Measurements from ENCODE around the gene NSD2. TPM values are rescaled to one million over a fixed set of nuclear protein-coding genes. Genes with fewer than 3 reads are reported as not detected.
"Not testable (repeated sequence)": the region's sequence is repeated elsewhere in the genome, so short reads cannot be mapped to it uniquely, and the experiment has no call there.

Gene NSD2
- total RNA-seq, 1 experiment from 2014 or later: 109 TPM

DNA sequence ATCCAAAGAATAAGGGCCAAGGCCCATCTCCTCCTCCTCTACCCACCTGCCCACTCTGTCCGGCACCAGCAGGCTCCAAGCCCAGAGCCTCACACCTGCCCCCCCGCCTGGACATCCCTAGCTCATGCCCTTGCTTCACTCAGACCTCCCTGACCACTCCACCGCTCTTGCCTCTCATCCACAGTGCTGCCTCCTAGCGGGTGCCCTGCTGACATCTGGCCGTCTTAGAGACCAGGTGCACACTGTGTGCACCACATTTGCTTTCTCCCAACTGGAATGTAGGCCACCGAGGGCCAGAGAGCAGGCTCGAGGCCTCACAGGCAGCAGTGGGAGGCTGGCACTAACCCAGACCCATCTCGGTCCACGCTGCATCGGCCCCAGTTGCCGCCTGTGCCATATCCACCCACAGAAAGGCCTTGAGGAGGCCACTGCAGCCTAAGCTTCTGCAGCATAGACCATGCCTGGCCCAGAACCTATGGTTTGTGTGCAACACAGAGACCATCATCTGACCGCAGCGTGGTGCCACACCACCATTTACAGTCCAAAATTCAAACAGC, 28.8 kb upstream of the NSD2 start:
- ChIA-PET POLR2A (no interaction called here), CTCF (interaction anchor here (0.6 to 0.7 kb wide), 2 partner anchors 69 to 101 kb away, joined by 3 read pairs; no protein-coding TSS in a partner anchor)
- Mint-ChIP-seq H3K27me3 (ENCODE audit: insufficient read depth, unreplicated experiment) (no peaks in the 10 kb centered on the region), H3K9me3 (ENCODE audit: unreplicated experiment) (no peaks in the 10 kb centered on the region), H3K4me3 (ENCODE audit: unreplicated experiment) (no peak overlapping the region), H3K36me3 (ENCODE audit: insufficient read depth, unreplicated experiment) (peaks cover 86% of the 10 kb centered on the region), H3K27ac (ENCODE audit: low read depth, unreplicated experiment) (no peak overlapping the region), H3K4me1 (ENCODE audit: insufficient read depth, unreplicated experiment) (peaks cover 5% of the 10 kb centered on the region)
- DNase-seq (ENCODE audit: unreplicated experiment): no peak
- TF ChIP-seq, protein P1, sequence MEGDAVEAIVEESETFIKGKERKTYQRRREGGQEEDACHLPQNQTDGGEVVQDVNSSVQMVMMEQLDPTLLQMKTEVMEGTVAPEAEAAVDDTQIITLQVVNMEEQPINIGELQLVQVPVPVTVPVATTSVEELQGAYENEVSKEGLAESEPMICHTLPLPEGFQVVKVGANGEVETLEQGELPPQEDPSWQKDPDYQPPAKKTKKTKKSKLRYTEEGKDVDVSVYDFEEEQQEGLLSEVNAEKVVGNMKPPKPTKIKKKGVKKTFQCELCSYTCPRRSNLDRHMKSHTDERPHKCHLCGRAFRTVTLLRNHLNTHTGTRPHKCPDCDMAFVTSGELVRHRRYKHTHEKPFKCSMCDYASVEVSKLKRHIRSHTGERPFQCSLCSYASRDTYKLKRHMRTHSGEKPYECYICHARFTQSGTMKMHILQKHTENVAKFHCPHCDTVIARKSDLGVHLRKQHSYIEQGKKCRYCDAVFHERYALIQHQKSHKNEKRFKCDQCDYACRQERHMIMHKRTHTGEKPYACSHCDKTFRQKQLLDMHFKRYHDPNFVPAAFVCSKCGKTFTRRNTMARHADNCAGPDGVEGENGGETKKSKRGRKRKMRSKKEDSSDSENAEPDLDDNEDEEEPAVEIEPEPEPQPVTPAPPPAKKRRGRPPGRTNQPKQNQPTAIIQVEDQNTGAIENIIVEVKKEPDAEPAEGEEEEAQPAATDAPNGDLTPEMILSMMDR (IDR thresholded peaks at IDR 0.05; ENCODE audit: unreplicated experiment): no peak
- intact Hi-C loops (cut with micrococcal nuclease): no loop called here
- BruUV-seq (replicated peaks): no TSS peak

DNA sequence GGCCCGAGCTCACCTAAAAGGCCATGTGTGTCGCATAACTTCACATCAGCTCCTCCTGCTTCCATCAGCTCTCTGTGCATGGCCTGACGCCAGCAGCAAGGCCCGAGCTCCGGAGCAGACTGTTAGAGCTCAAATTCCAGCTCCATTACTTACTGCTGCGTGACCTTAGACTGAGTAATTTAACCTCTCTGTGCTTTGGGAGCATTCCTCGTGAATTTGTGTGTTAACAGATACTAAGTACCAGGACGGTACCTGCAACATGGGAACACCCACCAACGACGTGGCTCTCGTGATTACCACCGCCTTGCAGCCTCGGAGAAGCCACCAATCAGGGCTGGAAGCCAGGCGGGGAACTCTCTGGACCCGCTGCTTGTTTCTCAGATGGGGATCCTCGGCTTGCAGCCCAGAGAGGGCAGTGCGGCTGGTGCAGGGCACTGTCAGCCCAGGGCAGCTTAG, 28.2 kb upstream of the NSD2 start:
- no TSS peak for BruUV-seq (replicated peaks)
- peak; percentile 21 for DNase-seq (ENCODE audit: unreplicated experiment)
- no peak overlapping the region for H3K4me3 Mint-ChIP-seq (ENCODE audit: unreplicated experiment)
- CTCF ChIA-PET: interaction anchor here (0.6 to 0.7 kb wide), 2 partner anchors 68 to 101 kb away, joined by 3 read pairs; no protein-coding TSS in a partner anchor
- intact Hi-C loops (cut with micrococcal nuclease): no loop called here
- POLR2A ChIA-PET: no interaction called here
- no peaks in the 10 kb centered on the region for H3K27me3 Mint-ChIP-seq (ENCODE audit: insufficient read depth, unreplicated experiment)
- H3K9me3 Mint-ChIP-seq (ENCODE audit: unreplicated experiment): no peaks in the 10 kb centered on the region
- H3K4me1 Mint-ChIP-seq (ENCODE audit: insufficient read depth, unreplicated experiment): peaks cover 5% of the 10 kb centered on the region
- TF ChIP-seq, protein P1 (IDR thresholded peaks at IDR 0.05; ENCODE audit: unreplicated experiment): no peak
- no peak overlapping the region for H3K27ac Mint-ChIP-seq (ENCODE audit: low read depth, unreplicated experiment)
- peaks cover 85% of the 10 kb centered on the region for H3K36me3 Mint-ChIP-seq (ENCODE audit: insufficient read depth, unreplicated experiment)

DNA sequence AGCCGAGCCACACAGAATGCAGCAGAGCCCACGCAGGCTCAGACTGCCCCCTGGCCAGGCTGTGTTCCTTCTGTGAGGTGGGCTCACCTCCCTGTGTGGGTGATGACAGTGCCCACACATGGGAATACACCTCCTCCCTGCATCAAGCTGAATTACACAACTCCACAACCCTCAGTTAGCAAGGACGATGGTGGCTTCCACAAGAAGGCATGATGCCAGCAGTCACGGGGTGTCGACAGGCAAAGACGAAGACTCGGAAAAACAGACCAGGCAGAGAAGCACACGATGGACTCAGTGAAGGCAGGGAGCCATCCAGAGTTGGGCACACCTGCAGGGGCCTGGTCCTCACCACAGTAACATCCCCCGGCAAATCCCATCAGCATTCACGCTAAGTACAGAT, 27.3 kb upstream of the NSD2 start:
- intact Hi-C loops (cut with micrococcal nuclease): no loop called here
- Mint-ChIP-seq H3K36me3 (ENCODE audit: insufficient read depth, unreplicated experiment) (peaks cover 86% of the 10 kb centered on the region), H3K27me3 (ENCODE audit: insufficient read depth, unreplicated experiment) (no peaks in the 10 kb centered on the region), H3K4me1 (ENCODE audit: insufficient read depth, unreplicated experiment) (peaks cover 5% of the 10 kb centered on the region), H3K9me3 (ENCODE audit: unreplicated experiment) (no peaks in the 10 kb centered on the region), H3K4me3 (ENCODE audit: unreplicated experiment) (no peak overlapping the region), H3K27ac (ENCODE audit: low read depth, unreplicated experiment) (no peak overlapping the region)
- BruUV-seq (replicated peaks): no TSS peak
- TF ChIP-seq, protein P1 (IDR thresholded peaks at IDR 0.05; ENCODE audit: unreplicated experiment): no peak
- DNase-seq (ENCODE audit: unreplicated experiment): no peak
- ChIA-PET CTCF (no interaction called here), POLR2A (no interaction called here)

DNA sequence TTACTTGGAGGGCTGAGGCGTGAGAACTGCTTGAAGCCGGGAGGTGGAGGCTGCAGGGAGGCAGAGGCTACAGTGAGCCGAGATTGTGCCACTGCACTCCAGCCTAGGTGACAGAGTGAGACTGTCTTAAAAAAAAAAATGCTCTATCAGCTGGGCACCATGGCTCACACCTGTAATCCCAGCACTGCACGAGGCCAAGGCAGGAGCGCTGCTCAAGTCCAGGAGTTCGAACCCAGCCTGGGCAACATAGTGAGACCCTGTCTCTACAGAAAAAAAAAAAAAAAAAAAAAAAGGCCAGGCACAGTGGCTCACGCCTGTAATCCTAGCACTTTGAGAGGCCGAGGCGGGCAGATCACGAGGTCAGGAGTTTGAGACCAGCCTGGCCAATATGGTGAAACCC, 26.6 kb upstream of the NSD2 start:
- H3K27ac Mint-ChIP-seq (ENCODE audit: low read depth, unreplicated experiment); DNase-seq (ENCODE audit: unreplicated experiment); H3K4me1 Mint-ChIP-seq (ENCODE audit: insufficient read depth, unreplicated experiment); POLR2A ChIA-PET; H3K9me3 Mint-ChIP-seq (ENCODE audit: unreplicated experiment); BruUV-seq (replicated peaks); H3K27me3 Mint-ChIP-seq (ENCODE audit: insufficient read depth, unreplicated experiment); intact Hi-C loops (cut with micrococcal nuclease); H3K4me3 Mint-ChIP-seq (ENCODE audit: unreplicated experiment): not testable (repeated sequence)
- CTCF ChIA-PET: interaction anchor here (3.2 kb wide), 1 partner anchor 55 kb away, joined by 13 read pairs; no protein-coding TSS in a partner anchor
- H3K36me3 Mint-ChIP-seq (ENCODE audit: insufficient read depth, unreplicated experiment): peaks cover 84% of the 10 kb centered on the region
